GM18907 (cell line): ENCODE results near the gene PTPN18.
A peak's percentile ranks its signal among the peaks of the same experiment; 100 is the strongest.

Source experiments
- ATAC-seq: cut with Tn5 transposase; IDR thresholded peaks from one replicate; pipeline ENCODE4 v1.9.1; 2021; ENCODE audit warnings: mild to moderate bottlenecking, moderate library complexity; ENCODE audit not compliant: unreplicated experiment

Gene PTPN18

DNA sequence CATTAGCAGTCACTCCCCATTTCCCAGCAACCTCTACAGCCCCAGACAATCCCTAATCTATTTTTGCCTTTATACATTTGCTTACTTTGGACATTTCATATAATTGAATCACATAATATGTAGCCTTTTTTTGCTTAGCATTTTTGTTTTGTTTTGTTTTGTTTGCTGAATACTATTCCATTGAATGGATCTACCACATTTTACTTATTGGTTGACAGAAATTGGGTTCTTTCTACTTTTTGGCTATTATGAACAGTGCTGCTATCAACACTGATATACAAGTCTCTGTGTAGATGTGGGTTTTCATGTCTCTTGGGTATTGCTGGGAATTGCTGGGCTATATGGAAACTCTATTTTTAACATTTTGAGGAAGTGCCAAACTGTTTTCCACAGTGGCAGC, 7.6 kb downstream of the PTPN18 start:
- no peak for ATAC-seq

DNA sequence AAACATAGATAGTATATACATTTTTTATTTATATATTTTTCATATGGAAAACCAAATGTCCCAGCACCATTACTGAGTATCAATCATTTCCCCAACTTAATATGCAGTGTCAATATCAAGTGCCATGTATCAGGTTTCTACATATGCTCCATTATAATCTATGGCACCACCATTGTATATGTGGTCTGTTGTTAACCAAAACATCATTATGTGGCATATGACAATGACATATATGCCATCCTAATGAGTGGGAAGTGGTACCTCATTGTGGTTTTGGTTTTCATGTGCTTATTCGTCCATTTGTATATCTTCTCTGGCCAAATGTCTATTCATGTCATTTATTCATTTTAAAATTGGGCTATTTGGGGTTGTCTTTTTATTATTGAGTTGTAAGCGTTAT, 9.2 kb downstream of the PTPN18 start:
- ATAC-seq, result no peak

DNA sequence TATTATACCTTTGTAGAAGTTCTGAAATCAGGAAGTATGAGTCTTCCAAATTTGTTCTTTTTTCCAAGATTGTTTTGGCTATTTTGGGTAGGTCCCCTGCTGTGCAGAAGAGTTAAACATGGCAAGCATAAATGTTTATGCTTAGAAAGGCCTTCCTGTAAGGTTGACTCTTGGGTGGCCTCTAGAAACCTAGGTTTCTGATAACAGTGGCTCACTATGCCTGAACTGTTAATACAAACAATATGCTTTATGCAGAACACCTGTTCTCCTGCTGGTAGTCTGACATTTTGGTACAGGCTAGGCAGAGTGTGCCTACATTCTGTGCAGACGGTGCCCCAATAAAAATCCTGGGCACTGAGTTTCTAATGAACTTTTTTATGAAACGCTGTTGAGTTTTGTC, 10.1 kb downstream of the PTPN18 start:
- ATAC-seq, result no peak

- ATAC-seq, result no peak
These were observed 10.9 kb downstream of the PTPN18 start for GRCh38 chr2:130366720-130367119.

GRCh38 chr2:130368786-130369185, 12.9 kb downstream of the PTPN18 start:
- ATAC-seq, result no peak

DNA sequence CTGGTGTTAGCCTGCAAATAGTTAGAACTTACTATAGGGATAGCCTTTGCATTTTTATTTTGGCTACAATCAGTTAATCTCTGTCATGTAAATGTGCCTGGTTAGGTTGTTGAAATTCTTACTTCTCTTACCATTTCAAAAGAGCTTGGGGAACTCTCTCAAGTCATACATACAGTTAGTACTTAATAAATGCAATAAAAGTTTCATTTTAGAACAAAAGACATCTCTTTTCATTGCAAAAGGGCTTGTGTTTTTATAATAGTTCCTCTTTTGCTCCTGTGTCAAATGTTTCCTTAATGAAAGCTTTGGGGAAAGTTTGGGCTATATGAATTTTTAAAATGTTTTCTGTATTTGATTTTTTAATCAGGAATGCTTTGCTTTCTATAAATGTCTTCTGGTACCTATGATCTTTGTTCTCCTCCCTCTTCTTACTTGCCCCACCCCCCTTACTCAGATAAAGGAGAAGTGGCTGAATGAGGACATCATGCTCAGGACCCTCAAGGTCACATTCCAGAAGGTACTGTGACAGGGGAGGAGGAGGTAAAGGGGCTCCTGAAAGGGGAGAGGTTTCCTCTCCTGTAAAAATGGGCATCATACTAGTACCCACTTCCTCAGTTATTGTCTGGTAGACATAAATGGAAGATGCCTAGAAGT, 13.6 kb downstream of the PTPN18 start:
- ATAC-seq, result no peak

DNA sequence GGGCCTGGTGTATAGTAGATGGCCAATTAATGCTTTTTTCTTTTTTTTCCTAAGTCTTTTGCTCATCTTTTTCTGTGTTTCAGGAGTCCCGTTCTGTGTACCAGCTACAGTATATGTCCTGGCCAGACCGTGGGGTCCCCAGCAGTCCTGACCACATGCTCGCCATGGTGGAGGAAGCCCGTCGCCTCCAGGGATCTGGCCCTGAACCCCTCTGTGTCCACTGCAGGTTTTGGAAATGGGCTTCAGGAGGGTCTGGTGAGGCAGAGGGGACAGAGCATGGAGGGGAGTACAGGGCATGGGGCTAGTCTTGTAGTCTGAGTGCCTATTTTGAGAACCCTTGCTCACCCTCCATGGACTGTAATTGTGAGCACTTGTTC, 14.1 kb downstream of the PTPN18 start:
- no peak for ATAC-seq

- no peak for ATAC-seq
These were observed 14.6 kb downstream of the PTPN18 start for GRCh38 chr2:130370490-130370889.

DNA sequence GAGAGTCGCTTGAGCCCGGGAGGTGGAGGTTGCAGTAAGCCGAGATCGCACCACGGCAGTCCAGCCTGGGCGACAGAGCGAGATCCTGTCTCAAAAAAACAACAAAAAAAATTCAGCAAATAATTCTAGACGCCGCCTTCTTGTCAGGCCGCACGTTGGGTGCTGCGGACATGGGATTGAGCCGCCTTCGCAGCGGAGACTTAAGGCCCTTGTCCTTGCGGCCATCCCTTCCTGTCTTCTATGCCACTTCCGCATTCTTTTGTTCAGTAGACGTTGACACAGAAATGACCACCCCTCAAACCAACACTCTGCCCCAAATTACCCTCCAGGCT, 15.8 kb downstream of the PTPN18 start:
- peak; percentile 38 for ATAC-seq

- ATAC-seq, result peak; percentile 83
These were observed 16.4 kb downstream of the PTPN18 start for GRCh38 chr2:130372055-130372832.

- peak; percentile 2 for ATAC-seq
These were observed 17.3 kb downstream of the PTPN18 start for GRCh38 chr2:130372833-130373807.

DNA sequence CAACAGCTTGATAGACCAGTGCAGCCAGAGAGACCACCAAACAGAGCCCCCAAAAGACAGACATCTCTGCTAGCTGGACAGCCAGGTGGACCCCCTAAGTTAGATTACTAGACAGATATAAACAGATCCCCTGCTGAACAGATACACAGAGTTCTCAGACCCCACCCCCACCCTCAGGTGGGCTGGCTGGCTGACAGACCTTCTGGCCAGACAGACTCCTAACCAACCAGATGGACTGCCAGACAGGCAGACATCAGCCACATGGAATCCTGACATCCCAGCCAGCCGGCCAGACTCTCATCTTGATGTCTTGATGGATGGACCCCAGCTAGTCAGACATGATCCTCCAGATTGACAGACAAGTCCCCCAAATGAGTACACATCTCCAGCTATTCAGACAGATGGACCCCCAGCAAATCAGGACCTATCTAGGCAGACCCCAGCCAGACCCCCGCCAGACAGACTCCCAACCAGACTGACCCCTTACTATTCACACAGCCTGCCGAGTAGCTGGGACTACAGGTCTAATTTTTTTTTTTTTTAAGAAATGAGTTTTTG, 18.0 kb downstream of the PTPN18 start:
- ATAC-seq, result no peak

- ATAC-seq, result no peak
These were observed 18.9 kb downstream of the PTPN18 start for GRCh38 chr2:130374587-130375290.

DNA sequence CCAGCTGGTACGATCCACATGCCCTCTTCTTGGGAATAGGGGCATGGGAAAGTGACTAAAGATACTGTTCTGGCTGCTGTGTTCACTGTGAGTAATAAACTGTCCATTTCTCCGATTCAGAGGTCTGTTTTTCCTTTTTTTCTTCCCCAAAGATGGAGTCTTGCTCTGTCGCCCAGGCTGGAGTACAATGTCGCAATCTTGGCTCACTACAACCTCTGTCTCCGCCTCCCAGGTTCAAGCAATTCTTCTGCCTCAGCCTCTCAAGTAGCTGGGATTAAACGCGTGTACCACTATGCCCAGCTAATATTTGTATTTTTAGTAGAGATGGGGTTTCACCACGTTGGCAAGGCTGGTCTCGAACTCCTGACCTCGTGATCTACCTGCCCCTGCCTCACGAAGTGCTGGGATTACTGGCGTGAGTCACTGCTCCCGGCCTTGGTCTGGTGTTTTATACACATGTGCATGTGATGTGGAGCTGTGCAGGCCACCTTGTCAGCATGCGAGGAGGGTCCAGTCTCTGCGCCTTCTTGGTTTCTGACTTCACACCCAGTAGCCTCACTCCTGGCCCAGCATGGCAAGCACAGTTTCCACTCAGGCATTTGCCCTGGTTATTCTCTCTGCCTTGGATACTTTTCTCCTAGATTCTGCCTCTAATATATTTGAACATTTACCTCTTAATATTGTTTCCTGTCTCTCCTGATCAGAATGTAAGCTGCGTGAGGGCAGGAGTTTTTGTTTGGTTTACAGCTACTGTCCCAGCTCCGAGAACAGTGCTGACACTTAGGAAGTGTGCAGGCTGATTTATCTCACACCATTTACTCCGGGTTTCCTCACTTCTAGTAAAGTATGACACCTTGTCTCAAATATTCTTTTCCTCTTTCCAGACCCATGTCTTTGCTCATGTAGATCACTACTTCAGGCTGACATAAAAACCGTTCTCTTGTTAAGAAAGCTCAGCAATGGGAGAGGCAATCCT, 19.7 kb downstream of the PTPN18 start:
- ATAC-seq, result no peak

- peak; percentile 65 for ATAC-seq
These were observed 20.8 kb downstream of the PTPN18 start for GRCh38 chr2:130376433-130377293.

DNA sequence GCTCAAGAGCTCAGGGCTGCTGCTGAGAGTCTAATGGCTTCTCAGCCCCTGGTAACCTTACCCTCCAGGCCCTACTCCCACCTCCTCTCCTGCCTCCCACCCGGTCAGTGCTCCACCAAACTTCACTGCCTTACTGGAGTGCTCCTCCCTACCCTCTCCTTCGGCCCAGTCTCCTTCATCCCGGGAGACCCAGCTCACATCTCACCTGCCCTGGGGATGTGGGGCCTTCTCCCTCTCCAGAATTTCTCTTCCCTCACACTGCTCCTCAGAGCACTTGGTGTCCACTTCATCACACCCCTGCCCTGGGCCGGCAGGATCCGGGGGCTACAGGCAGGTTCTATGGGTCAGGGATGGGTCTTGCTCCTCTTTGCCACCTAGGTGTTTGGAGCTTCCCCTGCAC, 21.6 kb downstream of the PTPN18 start:
- ATAC-seq, result no peak

- no peak for ATAC-seq
These were observed 22.5 kb downstream of the PTPN18 start for GRCh38 chr2:130378206-130378897.

- no peak for ATAC-seq
These were observed 23.0 kb downstream of the PTPN18 start for GRCh38 chr2:130378898-130379214.
